ENCODE measurements around the gene FASLG. TPM values are rescaled to one million over a fixed set of nuclear protein-coding genes. Genes with fewer than 3 reads are reported as not detected.

FASLG gene
- total RNA-seq, 2 experiments from 2014 or later, result 6.2 to 6.5 TPM

DNA sequence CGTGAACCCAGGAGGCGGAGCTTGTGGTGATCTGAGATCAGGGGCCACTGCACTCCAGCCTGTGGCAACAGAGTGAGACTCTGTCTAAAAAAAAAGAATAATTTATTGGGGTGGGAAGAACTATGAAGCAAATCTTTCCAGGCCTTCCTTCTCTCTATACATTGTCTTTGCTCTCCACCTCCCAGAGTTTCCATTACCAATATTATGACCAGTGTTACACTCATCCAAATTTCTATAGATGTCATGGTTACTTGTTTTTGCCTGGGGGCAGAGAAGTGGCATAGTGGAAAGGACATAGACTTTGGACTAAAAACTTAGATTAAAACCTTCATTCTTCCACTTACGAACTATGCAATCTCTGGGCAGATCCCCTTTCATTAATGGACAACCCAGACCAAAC is 10.1 kb downstream of the FASLG start:
- no peak for ATAC-seq
- H3K9me3 Mint-ChIP-seq (ENCODE audit: insufficient read depth), result peaks cover 17% of the 10 kb centered on the region
- no peaks in the 10 kb centered on the region for H3K27me3 Mint-ChIP-seq (ENCODE audit: low read depth)
- peak overlapping the region; percentile 62 for H3K27ac Mint-ChIP-seq
- POLR2A ChIA-PET, result no interaction called here
- CTCF ChIA-PET, result interaction anchor here (2.5 kb wide), 1 partner anchor 51 kb away, joined by 21 read pairs; no protein-coding TSS in a partner anchor
- peaks cover 54% of the 10 kb centered on the region for H3K36me3 Mint-ChIP-seq (ENCODE audit: low read depth)
- H3K4me3 Mint-ChIP-seq, result no peak overlapping the region
- H3K4me1 Mint-ChIP-seq (ENCODE audit: low read depth), result peaks cover 83% of the 10 kb centered on the region
- DNase-seq, result no peak

DNA sequence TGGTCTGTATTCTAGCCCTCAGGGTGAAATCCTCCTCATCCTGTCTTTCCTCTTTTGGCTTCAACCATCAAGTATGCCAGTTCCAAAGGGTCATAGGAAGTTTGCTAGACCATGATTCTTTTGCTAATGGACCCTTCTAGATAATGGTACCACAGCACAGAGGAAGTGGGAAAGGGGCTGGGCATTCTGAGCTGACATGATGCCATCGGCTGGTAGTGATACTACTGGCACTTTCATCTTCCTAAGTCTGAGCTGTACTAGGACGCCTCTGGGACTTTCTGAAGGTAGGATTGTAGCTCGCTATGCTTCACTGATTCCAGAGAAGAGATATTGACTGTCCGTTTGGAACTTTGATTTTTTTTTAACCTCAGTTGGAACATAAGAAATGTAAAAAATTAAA is 11.4 kb downstream of the FASLG start:
- ATAC-seq (peak; percentile 56), DNase-seq (peak; percentile 44)
- Mint-ChIP-seq H3K4me1 (ENCODE audit: low read depth) (peaks cover 88% of the 10 kb centered on the region), H3K9me3 (ENCODE audit: insufficient read depth) (peaks cover 8% of the 10 kb centered on the region), H3K4me3 (peak overlapping the region; percentile 34), H3K36me3 (ENCODE audit: low read depth) (peaks cover 41% of the 10 kb centered on the region), H3K27ac (peak overlapping the region; percentile 77), H3K27me3 (ENCODE audit: low read depth) (no peaks in the 10 kb centered on the region)
- ChIA-PET CTCF (interaction anchor here (0.7 to 2.6 kb wide), 10 partner anchors 8 to 60 kb away, joined by 3 to 21 read pairs (median 6); partner anchors contain the start of gene FASLG), POLR2A (interaction anchor here (0.6 to 1.5 kb wide), 4 partner anchors 10 to 184 kb away, joined by 3 to 5 read pairs (median 4); no protein-coding TSS in a partner anchor)

DNA sequence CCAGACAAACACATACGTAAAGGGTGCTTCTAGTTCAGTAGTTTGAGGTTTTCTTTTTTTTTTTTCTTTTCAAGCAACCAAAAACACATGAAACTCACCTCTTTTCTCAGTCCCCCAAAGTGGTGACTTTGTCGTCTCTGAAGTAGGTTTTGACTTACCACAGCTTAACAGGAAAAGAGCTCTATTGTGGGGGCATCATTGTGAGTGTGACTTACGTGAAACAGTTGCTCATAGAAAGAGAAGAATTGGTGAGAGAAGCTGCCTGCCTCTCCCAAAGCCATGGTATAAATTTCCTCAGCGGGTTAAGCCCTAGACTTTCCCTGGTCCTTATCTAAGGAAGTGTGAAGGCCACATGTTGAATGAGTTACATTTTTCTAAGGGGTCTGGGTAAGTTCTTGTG is 11.9 kb downstream of the FASLG start:
- Mint-ChIP-seq H3K27me3 (ENCODE audit: low read depth) (no peaks in the 10 kb centered on the region), H3K27ac (peak overlapping the region; percentile 74), H3K4me1 (ENCODE audit: low read depth) (peaks cover 88% of the 10 kb centered on the region), H3K36me3 (ENCODE audit: low read depth) (peaks cover 36% of the 10 kb centered on the region), H3K4me3 (peak overlapping the region; percentile 30), H3K9me3 (ENCODE audit: insufficient read depth) (peaks cover 8% of the 10 kb centered on the region)
- DNase-seq (peak; percentile 74), ATAC-seq (peak; percentile 76)
- POLR2A ChIA-PET, result interaction anchor here (0.6 to 1.5 kb wide), 4 partner anchors 10 to 86 kb away, joined by 3 to 5 read pairs (median 4); no protein-coding TSS in a partner anchor
- CTCF ChIA-PET, result interaction anchor here (0.7 to 2.6 kb wide), 10 partner anchors 8 to 60 kb away, joined by 3 to 21 read pairs (median 6); partner anchors contain the start of gene FASLG

DNA sequence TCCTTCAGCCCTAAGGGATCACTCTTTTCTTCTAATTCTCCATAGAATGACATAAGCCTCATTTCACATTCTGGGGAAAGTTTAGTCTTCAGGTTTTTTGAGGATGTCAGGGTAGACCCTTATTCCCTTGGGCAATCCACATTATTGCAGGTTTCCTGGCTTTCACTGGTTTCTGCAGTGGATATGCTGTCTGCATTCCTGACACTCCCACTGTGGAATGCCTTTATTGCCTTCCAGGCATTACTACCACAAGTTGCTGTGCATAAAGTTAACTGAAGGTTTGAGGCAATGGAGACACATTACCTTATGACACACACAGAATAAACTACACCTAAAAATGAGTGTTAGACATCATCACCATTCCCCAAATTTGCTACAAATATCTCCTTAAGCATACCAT is 12.7 kb downstream of the FASLG start:
- ChIA-PET CTCF (interaction anchor here (1.3 to 2.6 kb wide), 7 partner anchors 9 to 61 kb away, joined by 4 to 21 read pairs (median 8); partner anchors contain the start of gene FASLG), POLR2A (interaction anchor here (1.5 kb wide), 1 partner anchor 28 kb away, joined by 5 read pairs; no protein-coding TSS in a partner anchor)
- Mint-ChIP-seq H3K27ac (peak overlapping the region; percentile 25), H3K4me1 (ENCODE audit: low read depth) (peaks cover 89% of the 10 kb centered on the region), H3K36me3 (ENCODE audit: low read depth) (peaks cover 33% of the 10 kb centered on the region), H3K4me3 (no peak overlapping the region), H3K9me3 (ENCODE audit: insufficient read depth) (peaks cover 8% of the 10 kb centered on the region), H3K27me3 (ENCODE audit: low read depth) (no peaks in the 10 kb centered on the region)
- no peak for ATAC-seq
- DNase-seq, result no peak

DNA sequence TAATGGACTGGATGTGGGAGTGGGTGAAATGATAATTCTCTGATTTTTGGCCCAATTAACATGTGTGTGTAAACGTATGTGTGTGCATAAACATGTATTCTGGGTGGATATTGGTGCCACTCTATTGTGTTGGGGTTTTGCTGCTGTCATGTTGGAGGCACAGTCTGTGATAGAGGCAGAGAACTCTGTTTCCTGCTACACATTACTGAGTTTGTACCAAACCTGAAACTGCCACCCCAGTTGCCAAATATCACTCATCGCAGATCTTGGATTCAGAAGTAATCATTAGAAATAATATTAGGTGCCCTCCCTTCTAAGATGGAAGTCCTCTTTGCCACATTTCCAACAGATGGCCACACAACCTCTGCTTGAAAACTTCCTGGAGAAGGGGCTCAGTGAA is 13.8 kb downstream of the FASLG start:
- no peaks in the 10 kb centered on the region for H3K27me3 Mint-ChIP-seq (ENCODE audit: low read depth)
- POLR2A ChIA-PET, result no interaction called here
- H3K4me1 Mint-ChIP-seq (ENCODE audit: low read depth), result peaks cover 92% of the 10 kb centered on the region
- peaks cover 29% of the 10 kb centered on the region for H3K36me3 Mint-ChIP-seq (ENCODE audit: low read depth)
- no peak overlapping the region for H3K4me3 Mint-ChIP-seq
- DNase-seq, result no peak
- CTCF ChIA-PET, result no interaction called here
- peaks cover 6% of the 10 kb centered on the region for H3K9me3 Mint-ChIP-seq (ENCODE audit: insufficient read depth)
- no peak for ATAC-seq
- no peak overlapping the region for H3K27ac Mint-ChIP-seq

DNA sequence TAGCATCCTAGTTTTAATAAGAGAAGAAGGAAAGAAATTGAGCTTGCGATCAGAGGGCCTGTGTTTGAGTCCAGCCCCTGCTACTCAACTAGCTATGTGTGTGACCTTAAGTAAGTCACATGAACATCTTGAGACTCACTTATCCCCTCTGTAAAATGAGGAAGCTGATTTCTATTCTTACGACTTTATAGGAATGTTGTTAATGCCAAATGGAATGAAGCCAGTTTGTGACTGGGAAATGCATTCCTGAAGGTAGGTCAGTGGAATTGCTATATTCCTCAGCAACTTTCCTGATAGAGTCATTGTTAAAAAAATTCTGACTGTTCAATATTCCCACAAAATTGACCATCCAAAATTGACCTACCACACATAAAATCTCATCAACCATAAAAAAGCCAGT is 14.9 kb downstream of the FASLG start:
- H3K27ac Mint-ChIP-seq, result no peak overlapping the region
- POLR2A ChIA-PET, result interaction anchor here (2.1 kb wide), 1 partner anchor 9 kb away, joined by 7 read pairs; no protein-coding TSS in a partner anchor
- no peaks in the 10 kb centered on the region for H3K9me3 Mint-ChIP-seq (ENCODE audit: insufficient read depth)

DNA sequence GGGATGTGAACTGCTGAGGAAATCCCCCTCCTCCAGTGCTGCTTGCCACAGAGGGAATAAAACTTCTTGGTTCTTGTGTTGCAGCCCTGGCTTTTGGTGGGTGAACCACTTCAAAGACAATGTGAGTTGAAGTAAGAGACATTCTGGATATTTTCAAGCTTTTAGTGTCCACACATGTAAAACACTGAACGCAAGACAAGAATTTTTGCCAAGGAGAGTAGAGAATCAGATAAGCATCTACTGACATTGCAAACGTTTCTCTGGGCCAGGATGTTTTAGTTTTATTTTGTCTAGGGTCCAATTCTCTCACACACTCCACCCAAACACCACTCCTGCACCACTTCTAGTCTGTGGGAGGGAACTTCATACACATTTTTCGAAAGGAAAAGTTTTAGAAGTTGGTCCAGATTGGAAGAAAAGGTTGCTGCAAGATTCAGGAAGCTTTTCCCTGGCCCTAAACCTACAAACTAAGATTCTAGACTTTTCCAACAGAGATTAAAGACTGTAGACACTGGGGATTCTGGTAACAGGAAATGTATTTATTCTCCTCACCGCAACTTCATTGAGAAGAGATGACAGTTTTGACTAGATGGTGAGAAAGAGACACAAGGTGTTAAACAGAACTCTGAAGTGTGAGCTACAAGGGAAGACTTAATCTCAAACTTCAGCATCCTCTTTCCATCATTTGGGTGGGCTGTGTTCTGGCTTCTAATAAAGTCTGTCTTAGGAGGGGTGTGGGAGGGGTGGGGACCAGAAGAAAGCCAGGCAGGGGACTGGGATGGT is 16.1 kb downstream of the FASLG start:
- H3K36me3 Mint-ChIP-seq (ENCODE audit: low read depth), result peaks cover 22% of the 10 kb centered on the region
- peak overlapping the region; percentile 24 for H3K4me3 Mint-ChIP-seq
- DNase-seq (peak; percentile 37), ATAC-seq (peak; percentile 48)
- peak overlapping the region; percentile 90 for H3K27ac Mint-ChIP-seq
- H3K4me1 Mint-ChIP-seq (ENCODE audit: low read depth), result peaks cover 87% of the 10 kb centered on the region
- ChIA-PET POLR2A (interaction anchor here (0.7 to 2.1 kb wide), 7 partner anchors 10 to 39 kb away, joined by 3 to 7 read pairs (median 3); partner anchors contain the start of gene FASLG), CTCF (interaction anchor here (0.7 to 3.3 kb wide), 16 partner anchors 12 to 493 kb away, joined by 3 to 16 read pairs (median 4); partner anchors contain the start of gene FASLG)
- no peaks in the 10 kb centered on the region for H3K27me3 Mint-ChIP-seq (ENCODE audit: low read depth)
- H3K9me3 Mint-ChIP-seq (ENCODE audit: insufficient read depth), result no peaks in the 10 kb centered on the region

More for the DNA sequence above, 14.9 kb downstream of the FASLG start:
- H3K27me3 Mint-ChIP-seq (ENCODE audit: low read depth), result no peaks in the 10 kb centered on the region
- CTCF ChIA-PET, result interaction anchor here (0.7 to 3.3 kb wide), 7 partner anchors 10 to 223 kb away, joined by 3 to 16 read pairs (median 6); no protein-coding TSS in a partner anchor
- peaks cover 89% of the 10 kb centered on the region for H3K4me1 Mint-ChIP-seq (ENCODE audit: low read depth)
- ATAC-seq (no peak), DNase-seq (no peak)
- H3K4me3 Mint-ChIP-seq, result no peak overlapping the region
- peaks cover 25% of the 10 kb centered on the region for H3K36me3 Mint-ChIP-seq (ENCODE audit: low read depth)

DNA sequence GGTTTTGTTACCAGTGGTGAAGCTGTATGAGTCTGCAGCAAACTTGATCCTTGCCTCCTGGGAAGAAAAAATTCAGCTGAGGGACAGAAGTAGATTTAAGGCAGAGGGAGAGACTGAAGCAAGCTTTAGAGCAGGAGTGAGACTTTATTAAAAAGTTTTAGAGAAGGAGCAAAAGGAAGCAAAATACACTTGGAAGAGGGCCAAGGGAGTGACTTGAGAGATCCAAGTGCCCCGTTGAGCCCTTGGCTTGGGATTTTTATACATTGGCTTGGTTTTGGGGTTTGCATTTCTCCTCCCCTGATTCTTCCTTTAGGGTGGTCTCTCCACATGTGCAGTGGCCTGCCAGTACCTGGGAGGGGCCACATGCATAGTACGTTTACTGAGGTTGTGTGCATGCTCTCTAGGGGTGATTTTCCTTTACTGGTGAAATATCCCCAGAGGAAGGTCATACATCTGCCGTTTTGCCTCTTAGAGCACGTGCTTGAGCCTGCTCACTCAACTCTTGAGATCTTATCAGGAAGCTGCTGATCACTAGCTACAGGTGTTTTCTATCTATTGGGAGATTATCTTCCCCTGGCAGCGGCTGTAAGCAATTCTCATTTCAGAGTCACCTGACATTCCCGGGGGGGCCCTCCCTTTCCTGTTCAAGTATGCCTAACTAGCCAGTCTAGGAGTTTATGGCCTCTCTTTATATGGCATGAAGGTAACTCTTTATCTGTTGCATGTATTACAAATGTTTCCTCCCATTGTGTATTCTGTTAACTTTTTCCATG is 20.3 kb downstream of the FASLG start:
- no peaks in the 10 kb centered on the region for H3K27me3 Mint-ChIP-seq (ENCODE audit: low read depth)
- ChIA-PET POLR2A (no interaction called here), CTCF (interaction anchor here (0.7 to 1.5 kb wide), 7 partner anchors 11 to 70 kb away, joined by 3 to 8 read pairs (median 3); no protein-coding TSS in a partner anchor)
- H3K27ac Mint-ChIP-seq, result peak overlapping the region; percentile 17
- DNase-seq (no peak), ATAC-seq (no peak)
- peaks cover 64% of the 10 kb centered on the region for H3K4me1 Mint-ChIP-seq (ENCODE audit: low read depth)
- peaks cover 25% of the 10 kb centered on the region for H3K36me3 Mint-ChIP-seq (ENCODE audit: low read depth)
- H3K9me3 Mint-ChIP-seq (ENCODE audit: insufficient read depth), result peaks cover 7% of the 10 kb centered on the region
- H3K4me3 Mint-ChIP-seq, result no peak overlapping the region

DNA sequence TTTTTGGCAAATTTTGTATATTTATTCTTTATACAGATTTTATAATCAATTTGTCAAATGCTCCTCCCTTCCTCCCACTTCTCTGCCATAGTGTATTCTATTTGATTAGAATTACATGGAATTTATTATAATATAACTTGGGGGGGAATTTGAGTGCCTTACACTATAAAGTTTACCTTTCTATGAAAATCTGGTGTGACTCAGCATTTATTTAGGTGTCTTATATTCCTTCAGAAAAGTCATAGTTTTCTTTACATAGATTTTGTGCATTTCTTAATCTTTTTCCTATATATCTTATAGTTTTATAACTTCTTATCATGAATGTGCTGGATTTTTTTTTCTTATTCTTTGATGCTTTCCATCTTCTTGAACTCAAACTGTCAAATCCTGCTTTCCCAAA is 21.3 kb downstream of the FASLG start:
- POLR2A ChIA-PET, result no interaction called here
- ATAC-seq (no peak), DNase-seq (no peak)
- Mint-ChIP-seq H3K4me1 (ENCODE audit: low read depth) (peaks cover 54% of the 10 kb centered on the region), H3K27me3 (ENCODE audit: low read depth) (no peaks in the 10 kb centered on the region), H3K9me3 (ENCODE audit: insufficient read depth) (peaks cover 7% of the 10 kb centered on the region), H3K27ac (no peak overlapping the region), H3K4me3 (no peak overlapping the region), H3K36me3 (ENCODE audit: low read depth) (peaks cover 32% of the 10 kb centered on the region)
- CTCF ChIA-PET, result interaction anchor here (0.7 to 1.5 kb wide), 3 partner anchors 10 to 37 kb away, joined by 3 read pairs; no protein-coding TSS in a partner anchor

DNA sequence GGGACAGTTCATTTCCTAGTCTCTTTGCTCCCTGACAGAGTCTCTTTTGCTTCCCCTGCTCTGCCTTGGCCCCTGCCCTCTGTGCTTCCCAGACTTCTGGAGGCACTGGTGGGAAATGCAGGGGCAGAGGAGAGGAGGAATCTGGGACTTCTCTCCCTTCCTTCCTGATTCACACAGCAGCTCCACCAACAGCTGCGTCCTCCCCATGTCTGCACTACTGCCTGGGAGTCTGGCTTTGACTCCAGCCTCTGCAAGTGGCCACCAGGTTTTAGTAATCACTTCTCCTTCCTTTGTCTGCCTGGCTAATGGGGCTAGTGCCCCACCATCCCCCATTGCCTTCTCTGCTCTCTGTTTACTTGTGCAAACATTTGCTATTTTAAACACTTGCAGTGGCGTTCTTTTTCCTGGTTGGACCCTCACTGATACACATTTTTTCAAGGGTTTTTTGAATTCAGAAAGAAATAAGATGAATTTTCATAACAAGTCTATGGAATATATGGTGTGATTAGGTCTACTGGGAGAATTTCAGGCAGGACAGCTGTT is 21.9 kb downstream of the FASLG start:
- CTCF ChIA-PET, result no interaction called here
- Mint-ChIP-seq H3K27ac (no peak overlapping the region), H3K4me3 (no peak overlapping the region)

DNA sequence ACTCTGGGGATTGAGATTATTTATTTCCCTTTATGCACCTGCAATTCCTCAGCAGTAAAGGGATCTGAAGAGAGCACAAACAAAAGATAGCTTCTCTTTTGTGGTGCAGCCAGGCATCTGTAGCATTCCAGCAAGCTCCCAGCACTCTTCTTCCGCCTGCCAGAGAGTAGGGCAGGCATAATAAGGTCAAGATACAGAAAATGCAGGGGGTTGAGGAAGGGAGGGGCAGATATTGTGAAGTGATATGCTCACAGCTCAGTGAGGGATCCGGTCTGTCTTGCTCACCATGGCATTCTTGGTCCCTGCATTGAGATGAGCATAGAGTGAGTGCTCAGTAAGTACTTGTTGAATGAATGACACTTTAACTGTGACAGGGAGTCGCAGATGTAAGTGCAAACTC is 23.9 kb downstream of the FASLG start:
- ChIA-PET POLR2A (no interaction called here), CTCF (interaction anchor here (1.3 kb wide), 1 partner anchor 14 kb away, joined by 4 read pairs; no protein-coding TSS in a partner anchor)
- Mint-ChIP-seq H3K27ac (no peak overlapping the region), H3K27me3 (ENCODE audit: low read depth) (no peaks in the 10 kb centered on the region), H3K36me3 (ENCODE audit: low read depth) (peaks cover 23% of the 10 kb centered on the region), H3K4me1 (ENCODE audit: low read depth) (peaks cover 28% of the 10 kb centered on the region), H3K9me3 (ENCODE audit: insufficient read depth) (peaks cover 7% of the 10 kb centered on the region), H3K4me3 (no peak overlapping the region)
- DNase-seq (peak; percentile 15), ATAC-seq (no peak)

More for the DNA sequence above, 21.9 kb downstream of the FASLG start:
- ATAC-seq (no peak), DNase-seq (no peak)
- no peaks in the 10 kb centered on the region for H3K27me3 Mint-ChIP-seq (ENCODE audit: low read depth)
- H3K9me3 Mint-ChIP-seq (ENCODE audit: insufficient read depth), result peaks cover 7% of the 10 kb centered on the region
- POLR2A ChIA-PET, result no interaction called here
- H3K4me1 Mint-ChIP-seq (ENCODE audit: low read depth), result peaks cover 48% of the 10 kb centered on the region
- H3K36me3 Mint-ChIP-seq (ENCODE audit: low read depth), result peaks cover 32% of the 10 kb centered on the region

Data from activated CD8-positive, alpha-beta T cell treated with anti-CD3 and anti-CD28 coated beads, Interleukin-2, amount 10 ng/mL, durations not matched to agents 7 days and 5 days (primary cell).